Lung (tissue), 12 donors: ENCODE data around the gene GDE1. TPM values are rescaled to one million over a fixed set of nuclear protein-coding genes. Genes with fewer than 3 reads are reported as not detected.

ENCODE experiments used
- ATAC-seq: fragments of 200-7000 bp; cut with Tn5 transposase; one replicate; pipeline ENCODE4 v1.9.1; 2020; ENCODE audit warnings: moderate number of reproducible peaks; ENCODE audit not compliant: insufficient read depth, low FRiP score
- DNase-seq, 3 donors: peaks; one replicate each; pipeline ENCODE4 v3.0.0-alpha.2; 2013 to 2017
- H3K27ac ChIP-seq, 2 donors: one replicate each; pipeline ENCODE4 v1.5.1; 2013; ENCODE audit warnings: mild to moderate bottlenecking in 2 of 2, moderate library complexity in 2 of 2, control low read depth in 1 of 2, inconsistent platforms in 1 of 2, low read depth in 1 of 2, low read length in 1 of 2
- H3K27me3 ChIP-seq, 3 donors: one replicate each; pipeline ENCODE4 v1.5.1; 2013; ENCODE audit warnings: low read length in 2 of 3; ENCODE audit not compliant: control insufficient read depth in 3 of 3, insufficient read depth in 3 of 3
- H3K36me3 ChIP-seq, 4 donors: one replicate each; pipeline ENCODE4 v1.5.1; 2013; ENCODE audit warnings: low read length in 4 of 4, mild to moderate bottlenecking in 1 of 4, moderate library complexity in 1 of 4; ENCODE audit not compliant: control insufficient read depth in 4 of 4, insufficient read depth in 4 of 4
- H3K4me1 ChIP-seq, 5 donors: one replicate each; pipeline ENCODE4 v1.5.1; 2013; ENCODE audit warnings: low read length in 5 of 5, mild to moderate bottlenecking in 2 of 5, moderate library complexity in 1 of 5; ENCODE audit not compliant: control insufficient read depth in 5 of 5, insufficient read depth in 5 of 5
- H3K4me3 ChIP-seq: one replicate; pipeline ENCODE4 v1.5.1; 2013; ENCODE audit warnings: mild to moderate bottlenecking, control low read depth, moderate library complexity
- H3K9ac ChIP-seq, 2 donors: one replicate each; pipeline ENCODE4 v1.5.1; 2013; ENCODE audit warnings: low read length in 2 of 2, control low read depth in 1 of 2; ENCODE audit not compliant: insufficient read depth in 1 of 2
- H3K9me3 ChIP-seq, 4 donors: one replicate each; pipeline ENCODE4 v1.5.1; 2013; ENCODE audit warnings: low read length in 3 of 4, mild to moderate bottlenecking in 1 of 4, moderate library complexity in 1 of 4; ENCODE audit not compliant: control insufficient read depth in 4 of 4, insufficient read depth in 3 of 4
- CTCF ChIP-seq: IDR thresholded peaks from 2 replicates; pipeline ENCODE4 v1.5.1; 2012; ENCODE audit warnings: mild to moderate bottlenecking; ENCODE audit errors: control extremely low read depth, extremely low read depth
- WGBS, 2 donors: extraction: QIAGEN DNeasy Blood & Tissue Kit; methylation state at CpG; one replicate each; pipeline ENCODE4 v1.1.7; 2013; 5-methylcytosine and 5-hydroxymethylcytosine counted together
- polyA plus RNA-seq, 2 donors: library from polyadenylated mRNA; stranded (reverse); fragments of 200-250 nt; gene quantifications; one replicate each; pipeline ENCODE4 v1.2.1, GENCODE V29; 2013
- total RNA-seq, 2 donors: library from RNA; depleted of rRNA in 1 of 2; stranded (reverse); fragments of >200 nt in 1 of 2; gene quantifications; one replicate each; pipeline ENCODE4 v1.2.1, GENCODE V29; 2014 to 2021
- donor health status: control.
- donor health status: control.
- donor health status: Bipolar disorder and iron deficiency.
- donor health status: healthy.
- donor health status: DM: yes; HTN: yes; CAD: no.

Gene GDE1
- total and polyA plus RNA-seq, 4 donors, result 38.7 to 74.9 (median 61.4) TPM

- DNase-seq, result peak in 2 of 3 donors; percentile 16 to 28
- H3K9ac ChIP-seq, result peak overlapping the region; percentile 77 to 91
- no peak for ATAC-seq
Measured at GRCh38 chr16:19555938-19556771, 34.3 kb upstream of the GDE1 start.

GRCh38 chr16:19555186-19555937, 33.5 kb upstream of the GDE1 start, which contains the start of gene VPS35L:
VPS35L (plus strand) TSS chr16:19555703; CDS start chr16:19555730, 27 bp downstream.
- peaks cover 0 to 9% (median 0%) of the 10 kb centered on the region in 5 donors for H3K4me1 ChIP-seq
- peak within 1 kb of the TSS; percentile 86 to 95 for H3K27ac ChIP-seq
- H3K36me3 ChIP-seq, result peaks cover 2 to 4% (median 3%) of the 10 kb centered on the region in 4 donors
- DNase-seq, result peak; percentile 98 to 99 (median 99)
- H3K9me3 ChIP-seq, result no peaks in the 10 kb centered on the region
- TF ChIP-seq CTCF, result peak; percentile 31
- H3K27me3 ChIP-seq, result no peaks in the 10 kb centered on the region
- peak within 1 kb of the TSS; percentile 69 for H3K4me3 ChIP-seq
- H3K9ac ChIP-seq, result peak within 1 kb of the TSS; percentile 91 to 92
- 0 to 1% methylated on average over 53 of the region's 53 CpGs for WGBS, 2 donors
- peak; percentile 98 for ATAC-seq

More at GRCh38 chr16:19555938-19556771, 34.3 kb upstream of the GDE1 start:
- Histone ChIP-seq H3K27ac (peak overlapping the region; percentile 67 to 95), H3K9me3 (no peaks in the 10 kb centered on the region), H3K4me3 (peak overlapping the region; percentile 69), H3K27me3 (no peaks in the 10 kb centered on the region), H3K36me3 (peaks cover 0 to 2% (median under 1%) of the 10 kb centered on the region in 4 donors), H3K4me1 (peaks cover 0 to 9% (median 0%) of the 10 kb centered on the region in 5 donors)
- no peak for TF ChIP-seq CTCF
- 28 to 33% methylated on average over 19 of the region's 19 CpGs for WGBS, 2 donors

GRCh38 chr16:19549673-19550072, 27.8 kb upstream of the GDE1 start:
- no peak overlapping the region for H3K9ac ChIP-seq
- no peaks in the 10 kb centered on the region for H3K4me1 ChIP-seq
- no peaks in the 10 kb centered on the region for H3K9me3 ChIP-seq
- no peak for TF ChIP-seq CTCF
- peaks cover 3 to 17% (median 5%) of the 10 kb centered on the region in 4 donors for H3K36me3 ChIP-seq
- no peak for ATAC-seq
- DNase-seq, result no peak
- no peak overlapping the region for H3K4me3 ChIP-seq
- H3K27me3 ChIP-seq, result no peaks in the 10 kb centered on the region
- H3K27ac ChIP-seq, result no peak overlapping the region
